Measurements from ENCODE around the gene PABPN1. TPM values are rescaled to one million over a fixed set of nuclear protein-coding genes. Genes with fewer than 3 reads are reported as not detected.

Gene PABPN1
- polyA plus RNA-seq, 1 donor from 2014 or later: 431 TPM

GRCh38 chr14:23352506-23353432, 31.5 kb downstream of the PABPN1 start, which contains the start of gene SLC22A17:
TSS of gene SLC22A17 (minus strand) at chr14:23352887.
- peak within 1 kb of the TSS; percentile 93 for H3K27ac ChIP-seq (ENCODE audit: low read length)
- H3K4me3 ChIP-seq (ENCODE audit: low read length): peak within 1 kb of the TSS; percentile 99
- H3K27me3 ChIP-seq (ENCODE audit: insufficient read depth, low read depth, low read length): no peaks in the 10 kb centered on the region
- TF ChIP-seq TAF1 (IDR thresholded peaks at IDR 0.05; ENCODE audit: low read depth) (peak; percentile 82), EP300 (conservative IDR thresholded peaks at IDR 0.05; ENCODE audit: poor library complexity, severe bottlenecking) (peak; percentile 54), REST (IDR thresholded peaks at IDR 0.05; ENCODE audit: borderline replicate concordance) (peak; percentile 61), EZH2 (IDR thresholded peaks at IDR 0.05; ENCODE audit: borderline replicate concordance, insufficient read depth, low read length, poor library complexity, severe bottlenecking) (no peak), POLR2AphosphoS5 (IDR thresholded peaks at IDR 0.05) (peak; percentile 98), CTCF (IDR thresholded peaks at IDR 0.05; ENCODE audit: poor library complexity, severe bottlenecking) (peak; percentile 39), RAD21 (conservative IDR thresholded peaks at IDR 0.05) (peak; percentile 61), SMC3 (conservative IDR thresholded peaks at IDR 0.05; ENCODE audit: poor library complexity) (peak; percentile 69), MXI1 (conservative IDR thresholded peaks at IDR 0.05; ENCODE audit: poor library complexity, severe bottlenecking) (peak; percentile 48)
- no peaks in the 10 kb centered on the region for H4K20me1 ChIP-seq (ENCODE audit: insufficient read depth)
- peak within 1 kb of the TSS; percentile 87 for H3K4me2 ChIP-seq (ENCODE audit: low read length)
- no peaks in the 10 kb centered on the region for H3K36me3 ChIP-seq (ENCODE audit: insufficient read depth, low read length)
- H3K9me2 ChIP-seq (ENCODE audit: insufficient read depth, low read length): no peaks in the 10 kb centered on the region
- no peaks in the 10 kb centered on the region for H3F3A ChIP-seq (ENCODE audit: insufficient read depth, low read length, poor library complexity, severe bottlenecking)
- no peaks in the 10 kb centered on the region for H3K9me3 ChIP-seq (ENCODE audit: low read length)
- H3K9ac ChIP-seq (ENCODE audit: low read length): peak within 1 kb of the TSS; percentile 97
- no peaks in the 10 kb centered on the region for H3K79me2 ChIP-seq (replicated peaks; ENCODE audit: insufficient read depth, low read length)
- peak within 1 kb of the TSS; percentile 71 for H2AFZ ChIP-seq (ENCODE audit: low read depth, low read length)

GRCh38 chr14:23353433-23353780, 32.1 kb downstream of the PABPN1 start:
- TF ChIP-seq RAD21 (conservative IDR thresholded peaks at IDR 0.05) (no peak), REST (IDR thresholded peaks at IDR 0.05; ENCODE audit: borderline replicate concordance) (no peak), POLR2AphosphoS5 (IDR thresholded peaks at IDR 0.05) (no peak), EZH2 (IDR thresholded peaks at IDR 0.05; ENCODE audit: borderline replicate concordance, insufficient read depth, low read length, poor library complexity, severe bottlenecking) (no peak), CTCF (IDR thresholded peaks at IDR 0.05; ENCODE audit: poor library complexity, severe bottlenecking) (no peak), SMC3 (conservative IDR thresholded peaks at IDR 0.05; ENCODE audit: poor library complexity) (no peak), EP300 (conservative IDR thresholded peaks at IDR 0.05; ENCODE audit: poor library complexity, severe bottlenecking) (no peak), MXI1 (conservative IDR thresholded peaks at IDR 0.05; ENCODE audit: poor library complexity, severe bottlenecking) (no peak), TAF1 (IDR thresholded peaks at IDR 0.05; ENCODE audit: low read depth) (no peak)
- peak overlapping the region; percentile 99 for H3K4me3 ChIP-seq (ENCODE audit: low read length)
- no peak overlapping the region for H3K4me2 ChIP-seq (ENCODE audit: low read length)
- H3K27ac ChIP-seq (ENCODE audit: low read length): peak overlapping the region; percentile 93
- no peak overlapping the region for H2AFZ ChIP-seq (ENCODE audit: low read depth, low read length)
- no peaks in the 10 kb centered on the region for H3K9me3 ChIP-seq (ENCODE audit: low read length)
- peak overlapping the region; percentile 97 for H3K9ac ChIP-seq (ENCODE audit: low read length)
- no peaks in the 10 kb centered on the region for H3K36me3 ChIP-seq (ENCODE audit: insufficient read depth, low read length)
- H3K9me2 ChIP-seq (ENCODE audit: insufficient read depth, low read length): no peaks in the 10 kb centered on the region
- H4K20me1 ChIP-seq (ENCODE audit: insufficient read depth): no peaks in the 10 kb centered on the region
- H3K27me3 ChIP-seq (ENCODE audit: insufficient read depth, low read depth, low read length): no peaks in the 10 kb centered on the region
- H3F3A ChIP-seq (ENCODE audit: insufficient read depth, low read length, poor library complexity, severe bottlenecking): no peaks in the 10 kb centered on the region
- no peaks in the 10 kb centered on the region for H3K79me2 ChIP-seq (replicated peaks; ENCODE audit: insufficient read depth, low read length)

Measured in neural cell (in vitro differentiated cells).